DND-41 (cell line): ENCODE measurements around the gene ETFB.

ENCODE experiments used
- ATAC-seq: fragments of 200-7000 bp; cut with Tn5 transposase; 3 replicates; pipeline ENCODE4 v1.9.1; 2021; ENCODE audit warnings: low read depth; ENCODE audit not compliant: insufficient read depth
- DNase-seq: peaks from one replicate; pipeline ENCODE4 v3.0.0-alpha.2; 2020
- H2AFZ ChIP-seq: 2 replicates; pipeline ENCODE4 v1.6.0; 2012; ENCODE audit warnings: low read depth, low read length
- H3K27ac ChIP-seq: 2 replicates; pipeline ENCODE4 v1.5.1; 2012; ENCODE audit warnings: low read length, inconsistent platforms
- H3K27me3 ChIP-seq: fragments of 200-600 bp; sonication (generic); 2 replicates; pipeline ENCODE4 v1.6.0; 2012; ENCODE audit warnings: low read length, mild to moderate bottlenecking, inconsistent platforms; ENCODE audit not compliant: insufficient read depth, poor library complexity
- H3K36me3 ChIP-seq: 2 replicates; pipeline ENCODE4 v1.5.1; 2012; ENCODE audit warnings: low read length, inconsistent platforms; ENCODE audit not compliant: insufficient read depth
- H3K4me1 ChIP-seq: 2 replicates; pipeline ENCODE4 v1.5.1; 2012; ENCODE audit warnings: mild to moderate bottlenecking, low read length; ENCODE audit not compliant: insufficient read depth
- H3K4me2 ChIP-seq: 2 replicates; pipeline ENCODE4 v1.6.0; 2012; ENCODE audit warnings: mild to moderate bottlenecking, moderate library complexity, low read length, inconsistent platforms; ENCODE audit not compliant: insufficient read depth
- H3K4me3 ChIP-seq, 2 experiments: fragments of 200-600 bp in 1 of 2; shearing (Covaris generic) in 1 of 2; 2 replicates each; pipeline ENCODE4 v1.5.1; 2012 to 2016; ENCODE audit warnings: inconsistent platforms in 2 of 2, low read length in 2 of 2, mild to moderate bottlenecking in 2 of 2, low read depth in 1 of 2, moderate library complexity in 1 of 2
- H3K79me2 ChIP-seq: 2 replicates; pipeline ENCODE4 v1.6.0; 2012; ENCODE audit warnings: low read length, inconsistent platforms; ENCODE audit not compliant: insufficient read depth
- H3K9ac ChIP-seq: 2 replicates; pipeline ENCODE4 v1.6.0; 2012; ENCODE audit warnings: low read depth, mild to moderate bottlenecking, inconsistent platforms, low read length, moderate library complexity
- H3K9me3 ChIP-seq: 2 replicates; pipeline ENCODE4 v1.5.1; 2012; ENCODE audit warnings: low read length, moderate library complexity, mild to moderate bottlenecking, inconsistent platforms; ENCODE audit not compliant: insufficient read depth, severe bottlenecking
- H4K20me1 ChIP-seq: 2 replicates; pipeline ENCODE4 v1.6.0; 2012; ENCODE audit warnings: low read length; ENCODE audit not compliant: insufficient read depth
- CTCF ChIP-seq: IDR thresholded peaks from 2 replicates; pipeline ENCODE4 v1.5.1; 2012; ENCODE audit warnings: borderline replicate concordance, low read length, moderate library complexity, mild to moderate bottlenecking; ENCODE audit not compliant: poor library complexity, severe bottlenecking; ENCODE audit errors: extremely low read depth
- EZH2 ChIP-seq: IDR thresholded peaks from 3 replicates; pipeline ENCODE4 v1.6.1; 2012; ENCODE audit warnings: borderline replicate concordance, low read depth, mild to moderate bottlenecking, moderate library complexity, low read length, inconsistent platforms; ENCODE audit not compliant: severe bottlenecking

Gene ETFB

GRCh38 chr19:51327066-51328001, 38.9 kb downstream of the ETFB start:
- DNase-seq (no peak), ATAC-seq (no peak)
- Histone ChIP-seq H3K36me3 (no peaks in the 10 kb centered on the region), H4K20me1 (no peaks in the 10 kb centered on the region), H3K79me2 (no peaks in the 10 kb centered on the region), H3K27ac (no peak overlapping the region), H3K4me3 (no peak overlapping the region), H3K4me2 (no peak overlapping the region), H3K9me3 (no peaks in the 10 kb centered on the region), H3K27me3 (no peaks in the 10 kb centered on the region), H3K9ac (no peak overlapping the region), H2AFZ (no peak overlapping the region), H3K4me1 (no peaks in the 10 kb centered on the region)
- no peak for TF ChIP-seq EZH2
- TF ChIP-seq CTCF: no peak

- TF ChIP-seq CTCF: no peak
- no peak for TF ChIP-seq EZH2
- DNase-seq (no peak), ATAC-seq (no peak)
- Histone ChIP-seq H3K27ac (no peak overlapping the region), H3K9me3 (no peaks in the 10 kb centered on the region), H3K79me2 (no peaks in the 10 kb centered on the region), H3K27me3 (no peaks in the 10 kb centered on the region), H4K20me1 (no peaks in the 10 kb centered on the region), H3K4me1 (no peaks in the 10 kb centered on the region), H2AFZ (no peak overlapping the region), H3K9ac (no peak overlapping the region), H3K36me3 (no peaks in the 10 kb centered on the region), H3K4me2 (no peak overlapping the region), H3K4me3 (no peak overlapping the region)
Measured at GRCh38 chr19:51326216-51327065, 39.7 kb downstream of the ETFB start.

- TF ChIP-seq CTCF: no peak
- no peak overlapping the region for H3K9ac ChIP-seq
- no peaks in the 10 kb centered on the region for H4K20me1 ChIP-seq
- H3K79me2 ChIP-seq: no peaks in the 10 kb centered on the region
- H3K4me2 ChIP-seq: no peak overlapping the region
- DNase-seq (no peak), ATAC-seq (no peak)
- H3K27me3 ChIP-seq: no peaks in the 10 kb centered on the region
- H3K4me3 ChIP-seq: no peak overlapping the region
- H3K9me3 ChIP-seq: no peaks in the 10 kb centered on the region
- no peaks in the 10 kb centered on the region for H3K4me1 ChIP-seq
- no peaks in the 10 kb centered on the region for H3K36me3 ChIP-seq
- H2AFZ ChIP-seq: no peak overlapping the region
- no peak overlapping the region for H3K27ac ChIP-seq
Measured at GRCh38 chr19:51325161-51325976, 40.8 kb downstream of the ETFB start.
